Retinal pigment epithelial cell (primary cell): ENCODE measurements around the gene RFK.

Experiments used
- DNase-seq: peaks from one replicate; pipeline ENCODE4 v3.0.0-alpha.2; 2010; ENCODE audit warnings: low read depth
- H3K4me3 ChIP-seq: 2 replicates; pipeline ENCODE4 v1.5.1; 2011; ENCODE audit warnings: mild to moderate bottlenecking, low read length, control low read depth, moderate library complexity
- CTCF ChIP-seq: conservative IDR thresholded peaks from 2 replicates; pipeline ENCODE4 v1.5.1; 2011; ENCODE audit warnings: low read depth, low read length, control low read depth, inconsistent platforms

The RFK gene

GRCh38 chr9:76399856-76400255 lies 5.6 kb upstream of the RFK start:
- no peak for TF ChIP-seq CTCF
- no peak overlapping the region for H3K4me3 ChIP-seq
- DNase-seq: no peak

- DNase-seq: no peak
- TF ChIP-seq CTCF: no peak
- no peak overlapping the region for H3K4me3 ChIP-seq
Observed at GRCh38 chr9:76396597-76396996, 2.4 kb upstream of the RFK start.

GRCh38 chr9:76396144-76396543 lies 1.9 kb upstream of the RFK start:
- DNase-seq: no peak
- TF ChIP-seq CTCF: no peak
- no peak overlapping the region for H3K4me3 ChIP-seq

GRCh38 chr9:76395381-76395780 lies 1.2 kb upstream of the RFK start:
- H3K4me3 ChIP-seq: no peak overlapping the region
- DNase-seq: no peak
- no peak for TF ChIP-seq CTCF

- TF ChIP-seq CTCF: no peak
- H3K4me3 ChIP-seq: peak overlapping the region; percentile 82
- no peak for DNase-seq
Observed at GRCh38 chr9:76394960-76395252, 680 bp upstream of the RFK start.

GRCh38 chr9:76390656-76391055 lies 3.6 kb downstream of the RFK start:
- TF ChIP-seq CTCF: no peak
- no peak overlapping the region for H3K4me3 ChIP-seq
- no peak for DNase-seq

- TF ChIP-seq CTCF: no peak
- H3K4me3 ChIP-seq: no peak overlapping the region
- no peak for DNase-seq
Observed at GRCh38 chr9:76379494-76379893, 14.7 kb downstream of the RFK start.
